DMS53 treated with DMSO at 0.1 percent for 48 hours (cell line): ENCODE measurements around the gene CLEC5A.
A peak's percentile ranks its signal among the peaks of the same experiment; 100 is the strongest.
"Not testable (repeated sequence)": the region's sequence is repeated elsewhere in the genome, so short reads cannot be mapped to it uniquely, and the experiment has no call there.

Experiments
- DNase-seq: peaks from one replicate; lab custom pipeline; 2025; ENCODE audit not compliant: unreplicated experiment; lab: John Stamatoyannopoulos, UW

CLEC5A gene

GRCh38 chr7:141946796-141947195 lies at the start of gene CLEC5A:
Gene CLEC5A (minus strand): TSS chr7:141946974. CDS start chr7:141946292, 682 bp downstream.
- no peak for DNase-seq

GRCh38 chr7:141993354-141993753 lies 46.6 kb upstream of the CLEC5A start:
- no peak for DNase-seq

GRCh38 chr7:141992688-141993087 lies 45.9 kb upstream of the CLEC5A start:
- no peak for DNase-seq

GRCh38 chr7:141992156-141992555 lies 45.4 kb upstream of the CLEC5A start:
- DNase-seq = no peak

- DNase-seq = no peak
Observed at GRCh38 chr7:141991140-141991539, 44.4 kb upstream of the CLEC5A start.

DNA sequence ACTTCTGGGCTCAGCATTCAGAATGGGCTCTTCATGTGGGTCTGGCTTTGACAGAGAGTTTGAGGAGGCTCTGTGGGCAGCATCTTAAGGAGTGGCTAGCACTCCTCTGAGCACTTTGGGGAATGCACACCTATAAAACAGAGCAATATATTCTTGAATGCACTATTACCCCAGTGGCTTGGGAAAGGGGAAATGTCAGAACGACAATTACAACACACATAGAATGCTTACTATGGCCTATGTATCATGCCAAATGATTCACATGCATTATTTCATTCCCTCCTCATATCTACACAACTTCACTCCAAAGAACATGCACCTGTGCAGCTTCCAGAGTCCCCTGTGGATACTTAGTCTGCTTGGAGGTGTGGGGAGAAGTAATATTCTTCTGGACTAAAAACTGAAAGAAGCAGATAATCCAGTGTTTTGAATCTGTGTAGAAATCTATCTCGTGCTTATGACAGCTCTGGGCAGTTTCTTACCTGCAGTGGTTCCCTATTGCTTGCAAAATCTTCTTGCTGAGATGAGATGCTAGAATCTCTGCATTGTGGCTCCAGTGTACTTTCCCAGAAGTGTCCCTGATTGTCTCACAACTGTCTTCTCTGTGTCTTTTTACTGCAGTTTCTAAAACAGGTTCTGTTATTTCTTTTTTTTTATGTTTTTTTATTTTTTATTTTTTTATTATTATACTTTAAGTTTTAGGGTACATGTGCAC lies 43.4 kb upstream of the CLEC5A start:
- no peak for DNase-seq

- not testable (repeated sequence) for DNase-seq
Observed at GRCh38 chr7:141987803-141988202, 41.0 kb upstream of the CLEC5A start.

- DNase-seq = no peak
Observed at GRCh38 chr7:141986923-141987322, 40.1 kb upstream of the CLEC5A start.

DNA sequence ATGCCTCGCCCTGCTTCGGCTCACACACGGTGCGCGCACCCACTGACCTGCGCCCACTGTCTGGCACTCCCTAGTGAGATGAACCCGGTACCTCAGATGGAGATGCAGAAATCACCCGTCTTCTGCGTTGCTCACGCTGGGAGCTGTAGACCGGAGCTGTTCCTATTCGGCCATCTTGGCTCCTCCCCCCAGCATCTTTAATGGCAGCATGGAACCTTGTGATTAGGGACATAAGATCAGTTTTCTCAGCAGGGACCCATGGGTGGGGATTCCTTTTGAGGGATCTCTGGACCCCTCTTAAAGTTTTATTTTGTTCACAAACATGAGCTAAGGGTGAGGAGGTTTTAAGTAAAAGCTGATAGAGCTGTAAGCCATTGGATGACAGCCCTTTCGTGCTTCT lies 39.2 kb upstream of the CLEC5A start:
- peak; percentile 9 for DNase-seq

DNA sequence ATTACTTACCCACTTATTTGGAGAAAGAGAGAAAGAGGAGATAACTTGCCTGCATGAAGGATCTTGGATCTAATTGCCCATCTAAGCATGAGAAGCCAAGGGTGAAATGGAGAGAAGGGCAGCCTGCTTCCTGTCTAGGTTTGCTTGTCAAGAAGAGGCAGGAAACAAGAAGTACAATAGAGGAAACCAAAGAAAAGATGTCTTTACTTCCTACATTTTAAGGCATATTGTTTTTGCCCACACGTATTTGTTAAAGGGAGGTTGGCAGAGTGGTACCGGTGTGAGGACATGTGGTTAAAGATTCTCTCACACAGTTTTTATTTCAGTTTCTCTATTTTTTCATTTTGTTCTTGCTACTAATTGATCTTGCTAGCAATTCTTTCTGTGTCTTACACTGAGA lies 32.8 kb upstream of the CLEC5A start:
- DNase-seq = no peak

- no peak for DNase-seq
Observed at GRCh38 chr7:141978351-141978750, 31.6 kb upstream of the CLEC5A start.

DNA sequence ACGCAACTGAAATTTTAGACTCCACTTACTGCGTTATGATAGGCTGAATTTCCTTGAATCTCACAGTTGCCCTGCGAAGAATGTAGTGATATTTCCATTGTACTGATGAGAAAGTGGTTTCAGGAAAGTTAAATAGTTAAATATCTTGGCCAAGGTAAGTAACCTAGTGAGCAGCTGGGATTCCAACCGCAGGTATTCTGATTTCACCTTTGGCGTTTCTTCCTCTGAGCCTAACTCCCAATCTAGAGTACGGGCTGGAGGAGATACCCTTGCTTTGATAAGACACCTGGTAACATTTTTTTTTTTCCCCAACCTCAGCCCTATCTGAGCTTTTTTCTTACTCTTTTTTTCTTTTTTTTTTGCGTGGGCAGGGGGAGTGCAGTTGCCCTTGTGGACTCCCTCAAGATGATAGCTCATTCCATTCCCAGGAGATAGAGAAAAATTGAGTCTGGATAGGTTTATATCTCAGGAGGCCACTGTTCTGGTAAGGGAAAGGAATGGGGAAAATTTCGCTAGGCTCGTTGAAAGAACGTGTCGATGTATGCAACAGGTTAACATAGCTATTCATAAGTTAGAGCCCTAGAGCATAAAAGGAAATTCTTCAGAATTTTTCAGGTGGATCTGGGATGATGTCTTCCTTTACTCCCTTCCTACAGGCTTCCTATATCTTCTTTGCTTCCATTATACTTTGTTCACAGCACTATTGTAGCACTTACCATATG lies 29.9 kb upstream of the CLEC5A start:
- DNase-seq = no peak

DNA sequence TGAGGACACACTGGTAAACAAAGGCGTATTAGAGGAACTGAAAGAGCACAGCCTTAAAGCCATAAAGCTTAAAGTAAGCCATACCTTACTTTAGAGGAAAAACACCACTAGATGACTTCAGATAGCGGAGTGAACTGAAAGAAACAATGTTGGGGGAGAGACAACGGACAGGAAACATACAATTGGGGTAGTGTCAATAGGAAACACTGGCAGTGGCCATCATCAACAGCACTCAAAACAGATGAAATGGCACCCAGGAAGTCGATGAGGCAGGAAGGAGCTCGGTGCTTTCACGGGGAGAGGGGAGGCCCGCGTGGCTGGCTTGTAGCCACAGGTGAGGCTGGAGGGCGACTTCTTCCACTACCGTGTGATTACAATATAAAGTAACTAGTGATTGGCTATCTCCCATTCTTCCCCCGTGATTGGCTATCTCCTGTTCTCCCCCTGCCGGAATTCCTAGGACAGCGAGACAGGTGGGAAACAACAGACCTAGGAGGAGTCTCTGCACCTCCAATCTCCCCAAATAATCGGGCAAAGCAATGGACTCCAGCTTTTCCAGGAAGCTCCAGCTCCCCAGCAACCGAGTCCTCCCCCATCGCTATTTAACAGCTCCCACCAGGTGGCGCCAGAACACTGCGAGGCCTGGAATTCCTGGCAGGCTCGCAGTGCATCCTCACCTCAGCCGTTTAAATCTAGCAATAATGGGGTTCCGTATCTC lies 29.2 kb upstream of the CLEC5A start:
- peak; percentile 82 for DNase-seq

DNA sequence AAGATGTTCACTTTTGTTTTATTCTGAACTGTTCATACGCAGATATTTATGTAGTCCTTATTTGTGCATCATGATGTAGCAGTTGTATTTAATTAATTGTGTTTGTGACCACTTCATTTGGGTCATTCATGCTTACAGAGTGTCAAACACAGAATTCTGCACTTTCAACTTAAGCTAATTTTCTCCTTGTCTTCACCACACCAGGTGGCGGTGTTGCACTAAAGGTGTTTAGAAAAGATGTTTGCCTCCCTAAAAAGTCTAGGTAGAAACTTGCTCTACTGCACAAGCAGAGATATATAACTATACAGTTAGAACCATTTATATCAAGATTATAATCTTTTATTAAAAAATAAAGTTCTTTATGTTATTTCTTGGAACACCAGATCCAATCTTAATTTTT lies 28.1 kb upstream of the CLEC5A start:
- DNase-seq = peak; percentile 29

- no peak for DNase-seq
Observed at GRCh38 chr7:141973673-141974072, 26.9 kb upstream of the CLEC5A start, which contains the start of gene TAS2R38. Gene TAS2R38 (minus strand): TSS chr7:141973773. CDS start chr7:141973689, 84 bp downstream.

GRCh38 chr7:141960687-141961422 lies 14.1 kb upstream of the CLEC5A start:
- no peak for DNase-seq

- no peak for DNase-seq
Observed at GRCh38 chr7:141956084-141956483, 9.3 kb upstream of the CLEC5A start.

DNA sequence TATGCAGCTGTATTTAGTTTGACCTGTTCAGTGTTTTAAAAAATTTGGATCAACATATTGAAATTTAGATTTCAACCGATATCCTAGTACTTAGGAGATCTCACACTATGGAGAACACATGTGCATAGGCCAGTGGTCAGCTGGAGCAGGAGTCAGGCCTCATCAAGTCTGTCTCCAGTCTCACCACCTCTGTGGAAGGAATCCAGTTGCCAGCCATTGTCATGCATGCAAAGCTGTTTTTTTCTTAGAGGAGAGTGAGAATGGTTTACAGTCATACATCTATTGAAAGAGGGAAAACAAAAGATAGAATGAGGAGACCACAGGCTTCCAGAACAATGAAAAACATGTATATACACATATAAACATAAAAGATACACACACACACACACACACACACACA lies 7.6 kb upstream of the CLEC5A start:
- DNase-seq = no peak

DNA sequence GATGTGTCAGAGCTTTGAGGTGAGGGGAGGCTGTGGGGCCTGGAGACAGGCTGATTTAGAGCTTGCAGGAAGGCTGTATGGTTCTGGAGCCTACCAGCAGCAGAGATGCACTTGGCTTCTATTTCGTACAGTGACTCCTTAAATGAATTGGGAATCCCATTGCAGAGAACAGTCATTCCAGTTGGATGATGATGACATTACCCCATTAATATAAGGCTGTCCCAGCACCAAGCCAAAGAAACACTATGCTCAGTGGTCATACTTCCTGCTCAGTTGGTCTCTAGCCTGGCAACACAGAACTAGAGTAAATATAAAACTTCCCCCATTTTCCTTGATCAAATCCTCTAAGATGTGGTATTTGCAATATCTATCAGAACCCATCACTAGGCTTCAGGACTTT lies 5.7 kb upstream of the CLEC5A start:
- no peak for DNase-seq

GRCh38 chr7:141950806-141951205 lies 4.0 kb upstream of the CLEC5A start:
- DNase-seq = no peak

DNA sequence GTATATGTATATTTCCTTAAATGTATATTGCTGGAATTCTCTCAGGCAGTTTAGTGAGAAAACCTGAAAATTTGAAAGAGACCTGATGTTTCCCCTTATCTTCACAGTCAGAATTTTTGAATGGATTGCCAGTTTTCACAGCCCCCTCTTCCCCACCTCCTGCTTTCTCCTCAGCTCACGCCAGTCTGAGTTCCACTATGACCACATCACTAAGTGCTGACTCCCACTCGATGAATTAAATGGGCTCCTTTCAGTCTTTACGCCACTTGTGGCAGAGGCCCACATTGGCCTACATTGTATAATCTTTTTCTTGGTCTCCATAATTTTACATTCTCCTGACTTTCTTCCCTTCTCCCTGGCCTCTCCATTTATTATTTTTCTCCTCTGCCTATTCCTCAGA lies 3.1 kb upstream of the CLEC5A start:
- DNase-seq = no peak
